HTR-8/SVneo (cell line): ENCODE data around the gene SPON1.
"Not testable (repeated sequence)": the region's sequence is repeated elsewhere in the genome, so short reads cannot be mapped to it uniquely, and the experiment has no call there.

Source experiments
- DNase-seq: peaks from one replicate; pipeline ENCODE4 v3.0.0; 2011; ENCODE audit warnings: low spot score, mixed read lengths; ENCODE audit not compliant: insufficient read length
- FAIRE-seq: peaks from 2 replicates; lab custom pipeline; 2011; peaks lifted over from hg19 to GRCh38; lab: Jason Lieb, UNC

The SPON1 gene

DNA sequence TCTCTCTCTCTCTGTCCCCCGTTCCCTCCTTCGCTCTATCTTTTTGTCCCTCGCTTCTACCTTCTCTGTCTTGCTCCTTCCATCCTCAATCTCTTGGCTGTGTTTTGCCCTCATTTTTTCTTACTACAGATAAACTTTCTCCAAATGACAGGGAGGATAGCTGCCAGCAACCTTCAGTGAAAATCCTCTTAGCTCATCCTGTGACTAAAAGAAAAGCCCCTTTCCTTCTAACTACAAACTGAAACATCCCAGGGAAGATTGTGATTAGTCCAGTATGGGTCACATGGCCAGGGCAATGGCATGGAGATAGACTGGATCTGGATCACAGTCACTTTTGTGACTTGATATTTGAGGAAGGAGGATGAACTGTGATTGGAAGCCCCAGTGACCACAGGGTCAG is 10.4 kb downstream of the SPON1 start:
- FAIRE-seq (no peak), DNase-seq (no peak)

DNA sequence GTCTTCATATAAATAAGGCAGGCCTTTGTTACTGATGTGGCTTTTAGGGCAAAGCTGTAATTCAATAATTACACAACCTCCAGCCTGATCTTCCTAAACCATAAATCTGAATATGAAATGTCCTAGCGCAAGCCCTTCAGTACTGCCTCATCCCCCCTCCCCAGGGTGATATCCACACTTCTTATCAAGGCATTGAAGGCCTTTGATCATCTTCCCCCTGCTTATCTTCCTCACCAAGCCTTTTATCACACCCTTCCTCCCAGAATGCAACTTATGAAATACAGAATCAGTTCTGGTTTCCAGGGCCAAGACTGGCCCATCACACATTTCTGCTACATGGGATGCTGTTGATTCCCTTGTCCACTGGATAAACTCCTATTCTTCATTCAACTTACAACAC is 12.1 kb downstream of the SPON1 start:
- DNase-seq (no peak), FAIRE-seq (no peak)

GRCh38 chr11:13983081-13983751 is 20.7 kb downstream of the SPON1 start:
- FAIRE-seq: no peak
- no peak for DNase-seq

DNA sequence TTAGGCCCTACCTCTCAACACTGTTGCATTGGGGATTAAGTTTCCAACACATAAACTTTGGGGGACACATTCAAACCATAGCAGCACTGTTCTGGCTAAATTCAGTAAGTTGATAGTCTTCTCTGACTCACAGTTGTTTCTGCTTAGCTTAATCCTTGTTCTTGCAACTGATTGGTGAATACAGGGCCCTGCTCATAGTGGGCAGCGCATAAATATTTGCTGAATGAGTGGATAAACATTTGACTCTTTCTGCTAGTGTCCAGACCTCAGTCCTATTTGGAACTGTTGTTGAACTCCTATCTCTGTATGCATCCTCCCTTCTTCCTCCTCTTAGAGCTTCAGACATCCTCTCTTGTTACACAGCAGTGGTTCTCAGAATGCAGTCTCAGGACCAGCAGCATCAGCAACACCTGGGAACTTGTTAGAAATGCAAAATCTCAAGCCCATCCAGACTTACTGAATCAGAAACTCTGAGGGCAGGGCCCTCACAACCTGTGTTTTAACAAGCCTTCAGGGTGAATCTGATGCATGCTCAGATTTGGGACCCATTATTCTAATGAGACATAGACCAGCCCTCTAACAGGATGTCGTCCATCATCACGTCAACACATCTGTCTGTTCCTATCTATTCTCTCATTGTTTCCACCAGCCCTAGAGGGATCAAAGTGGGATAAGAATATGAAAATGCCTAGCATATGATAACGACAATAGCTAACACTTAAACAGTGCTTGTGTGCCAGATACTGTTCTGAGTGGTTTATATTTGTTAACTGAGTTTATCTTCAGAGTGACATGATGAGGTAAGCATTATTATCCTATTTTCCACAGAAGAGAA is 22.3 kb downstream of the SPON1 start:
- DNase-seq: no peak
- peak; percentile 13 for FAIRE-seq

DNA sequence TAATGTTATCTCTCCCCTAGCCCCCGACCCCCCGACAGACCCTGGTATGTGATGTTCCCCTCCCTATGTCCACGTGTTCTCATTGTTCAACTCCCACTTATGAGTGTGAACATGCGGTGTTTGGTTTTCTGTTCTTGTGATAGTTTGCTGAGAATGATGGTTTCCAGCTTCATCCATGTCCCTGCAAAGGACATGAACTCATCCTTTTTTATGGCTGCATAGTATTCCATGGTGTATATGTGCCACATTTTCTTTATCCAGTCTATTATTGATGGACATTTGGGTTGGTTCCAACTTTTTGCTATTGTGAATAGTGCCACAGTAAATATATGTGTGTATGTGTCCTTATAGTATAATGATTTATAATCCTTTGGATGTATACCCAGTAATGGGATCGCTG is 24.2 kb downstream of the SPON1 start:
- not testable (repeated sequence) for DNase-seq, FAIRE-seq

- not testable (repeated sequence) for FAIRE-seq, DNase-seq
Observed at GRCh38 chr11:13992158-13992856, 29.8 kb downstream of the SPON1 start.

DNA sequence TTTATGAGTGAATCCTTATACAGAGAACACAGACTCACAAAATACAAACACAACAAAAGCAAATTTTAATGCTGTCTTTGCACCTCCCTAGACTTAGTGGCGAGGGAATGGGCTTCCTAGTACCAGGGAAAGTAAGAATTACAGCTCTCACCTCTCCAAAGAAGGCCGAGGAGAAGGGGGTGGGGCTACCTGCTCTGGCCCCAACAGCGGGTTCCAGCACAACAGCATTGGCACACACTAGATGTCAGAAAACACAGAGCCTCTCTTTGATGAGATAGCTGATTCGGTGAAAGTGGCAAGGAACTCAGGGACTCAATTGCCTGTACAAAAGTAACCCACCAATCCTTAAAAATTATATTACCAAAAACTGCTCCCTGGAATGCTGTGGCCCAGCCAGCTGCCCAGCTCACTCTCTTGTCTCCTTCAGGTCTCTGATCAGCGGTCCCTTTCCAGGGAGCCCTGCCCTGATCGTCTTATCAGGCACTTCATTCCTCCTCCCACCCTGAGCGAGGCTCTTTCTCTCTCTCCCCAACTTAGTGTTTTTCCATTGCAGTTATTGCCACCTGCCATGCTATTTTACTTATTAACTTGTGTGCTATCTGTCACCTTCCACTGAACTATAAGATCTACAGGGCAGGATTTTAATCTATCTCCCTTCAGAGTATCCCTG is 30.7 kb downstream of the SPON1 start:
- no peak for FAIRE-seq
- no peak for DNase-seq

DNA sequence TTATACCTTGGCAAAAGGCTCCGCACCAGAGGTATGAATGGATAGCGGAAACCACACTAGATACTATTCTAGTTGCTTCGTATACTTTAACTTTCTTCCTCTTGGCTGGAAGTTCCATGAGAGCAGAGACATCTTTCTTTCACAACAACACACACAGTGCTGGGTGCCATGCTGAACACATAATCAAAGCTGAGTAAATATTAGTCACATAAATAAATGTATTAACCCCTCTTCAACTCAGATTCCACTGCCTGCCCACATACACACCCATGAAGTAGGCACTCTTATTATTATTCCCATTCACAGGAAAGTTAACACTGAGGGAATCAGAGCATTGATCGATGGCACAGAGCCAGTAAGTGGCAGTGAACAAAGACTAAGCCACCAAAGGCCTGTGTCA is 35.4 kb downstream of the SPON1 start:
- DNase-seq (no peak), FAIRE-seq (no peak)

GRCh38 chr11:13999704-14000103 is 37.2 kb downstream of the SPON1 start:
- DNase-seq: no peak
- no peak for FAIRE-seq

- FAIRE-seq: no peak
Observed at GRCh38 chr11:14001597-14001996, 39.1 kb downstream of the SPON1 start.

GRCh38 chr11:14007566-14007965 is 45.0 kb downstream of the SPON1 start:
- FAIRE-seq (no peak), DNase-seq (no peak)

More at GRCh38 chr11:14001597-14001996, 39.1 kb downstream of the SPON1 start:
- DNase-seq: no peak

DNA sequence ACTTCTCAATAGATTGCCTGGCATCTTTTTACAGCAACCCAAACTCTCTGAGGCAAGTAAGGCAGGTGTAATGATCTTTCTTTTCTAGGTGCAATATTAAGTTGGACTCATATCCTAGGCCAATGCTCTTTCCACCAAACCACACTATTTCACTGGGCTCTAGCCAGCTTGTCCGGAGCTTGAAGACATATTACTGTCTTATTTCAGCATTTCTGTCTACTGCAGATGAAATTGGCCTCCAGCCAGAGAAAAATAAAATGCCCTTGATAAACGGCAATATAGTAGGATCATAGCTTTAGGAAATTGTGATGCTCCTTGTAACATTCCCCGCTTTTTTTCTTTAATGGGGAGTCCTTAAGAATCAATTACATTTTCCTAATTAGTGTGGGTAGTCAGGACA is 48.1 kb downstream of the SPON1 start:
- DNase-seq (no peak), FAIRE-seq (no peak)

GRCh38 chr11:14012846-14013245 is 50.3 kb downstream of the SPON1 start:
- no peak for DNase-seq
- no peak for FAIRE-seq

- FAIRE-seq: no peak
- DNase-seq: peak; percentile 8
Observed at GRCh38 chr11:14015711-14016110, 53.2 kb downstream of the SPON1 start.

GRCh38 chr11:14018441-14018840 is 55.9 kb downstream of the SPON1 start:
- DNase-seq: no peak
- FAIRE-seq: no peak

DNA sequence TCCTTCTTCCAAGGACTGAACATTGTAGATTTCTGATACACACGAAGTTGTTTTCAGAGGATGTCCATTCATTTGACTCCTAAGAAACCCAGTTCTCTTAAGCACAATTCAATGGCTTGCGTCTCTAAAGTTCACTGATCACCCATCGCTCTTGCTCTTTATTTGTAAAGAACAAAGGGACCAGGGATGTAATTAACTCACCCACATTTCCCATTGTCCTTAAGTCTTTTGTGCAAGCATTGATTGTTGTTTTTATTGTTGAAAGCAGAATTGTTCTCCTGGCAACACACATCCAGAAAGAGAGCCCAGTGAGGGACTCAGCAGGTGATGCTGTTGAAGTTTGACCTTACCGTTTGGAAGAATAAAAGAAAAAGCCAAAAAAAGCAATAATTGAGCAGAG is 59.2 kb downstream of the SPON1 start:
- no peak for FAIRE-seq
- DNase-seq: no peak

DNA sequence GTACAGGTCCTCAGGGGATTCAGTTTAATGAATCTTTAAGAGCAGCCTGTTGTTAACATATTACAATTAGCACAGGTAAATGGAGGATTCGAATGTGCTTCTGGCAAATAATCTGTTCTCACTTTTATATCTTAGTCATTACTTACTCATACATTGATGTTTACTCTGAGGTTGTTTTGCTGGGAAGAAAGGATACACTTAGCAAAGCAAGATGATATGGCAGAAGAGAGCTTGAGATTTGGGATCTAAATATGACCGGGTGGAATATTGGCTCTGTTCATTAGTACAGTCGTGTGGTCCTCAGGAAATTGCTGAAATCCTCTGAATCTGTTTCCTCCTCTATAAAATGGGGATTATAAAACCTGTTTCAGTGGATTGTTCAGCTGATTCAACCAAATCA is 59.7 kb downstream of the SPON1 start:
- DNase-seq (no peak), FAIRE-seq (no peak)

GRCh38 chr11:14022821-14023220 is 60.3 kb downstream of the SPON1 start:
- FAIRE-seq: no peak

GRCh38 chr11:14026961-14027360 is 64.4 kb downstream of the SPON1 start:
- DNase-seq: no peak

More at GRCh38 chr11:14022821-14023220, 60.3 kb downstream of the SPON1 start:
- DNase-seq: no peak

DNA sequence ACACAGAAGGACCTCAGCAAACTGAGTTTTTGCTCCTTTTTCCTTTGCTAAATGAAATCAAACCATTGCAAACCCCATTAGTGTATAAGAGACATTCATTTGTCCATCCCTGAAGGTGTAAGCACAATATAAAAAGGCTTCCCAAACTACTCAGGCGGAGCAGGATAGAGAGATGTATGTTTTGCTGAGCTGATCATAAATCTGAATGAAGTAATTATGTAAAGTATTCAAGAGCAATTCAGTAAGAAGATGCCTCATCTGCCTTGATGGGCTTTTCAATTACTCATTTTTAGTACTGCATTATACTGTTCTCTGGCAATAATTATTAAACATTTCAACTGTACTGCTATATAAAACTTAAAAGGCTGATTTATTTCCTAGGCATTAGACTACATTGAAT is 65.0 kb downstream of the SPON1 start:
- FAIRE-seq (no peak), DNase-seq (no peak)

More at GRCh38 chr11:14026961-14027360, 64.4 kb downstream of the SPON1 start:
- no peak for FAIRE-seq
